Hematopoietic multipotent progenitor cell treated with erythropoietin and hydrocortisone succinate and interleukin-3 and kit ligand, for 4 days (in vitro differentiated cells): ENCODE results near the gene ZNF710.
"Not testable (repeated sequence)": the region's sequence is repeated elsewhere in the genome, so short reads cannot be mapped to it uniquely, and the experiment has no call there.

ENCODE experiments used
- DNase-seq: peaks from one replicate; pipeline ENCODE4 v3.0.0-alpha.2; 2015

ZNF710 gene

GRCh38 chr15:90062462-90062932 is 61.4 kb downstream of the ZNF710 start:
- DNase-seq, result no peak

- DNase-seq, result no peak
Measured at GRCh38 chr15:90062973-90063769, 62.0 kb downstream of the ZNF710 start.

GRCh38 chr15:90063770-90064247 is 62.7 kb downstream of the ZNF710 start:
- DNase-seq, result peak; percentile 68

- DNase-seq, result peak; percentile 57
Measured at GRCh38 chr15:90064911-90065681, 64.0 kb downstream of the ZNF710 start.

GRCh38 chr15:90065682-90066049 is 64.5 kb downstream of the ZNF710 start:
- no peak for DNase-seq

GRCh38 chr15:90067181-90067952 is 66.2 kb downstream of the ZNF710 start:
- no peak for DNase-seq

- DNase-seq, result no peak
Measured at GRCh38 chr15:90067953-90068606, 67.0 kb downstream of the ZNF710 start.

GRCh38 chr15:90070623-90071022 is 69.5 kb downstream of the ZNF710 start:
- not testable (repeated sequence) for DNase-seq

GRCh38 chr15:90071220-90071807 is 70.2 kb downstream of the ZNF710 start:
- DNase-seq, result peak; percentile 96

- DNase-seq, result no peak
Measured at GRCh38 chr15:90072978-90073640, 72.0 kb downstream of the ZNF710 start.

GRCh38 chr15:90074023-90074422 is 72.9 kb downstream of the ZNF710 start:
- DNase-seq, result no peak

GRCh38 chr15:90074916-90075315 is 73.8 kb downstream of the ZNF710 start:
- no peak for DNase-seq

GRCh38 chr15:90075420-90076289 is 74.5 kb downstream of the ZNF710 start:
- DNase-seq, result no peak

- DNase-seq, result no peak
Measured at GRCh38 chr15:90076716-90077115, 75.6 kb downstream of the ZNF710 start.

- no peak for DNase-seq
Measured at GRCh38 chr15:90078965-90079364, 77.8 kb downstream of the ZNF710 start.

GRCh38 chr15:90079619-90080457 is 78.7 kb downstream of the ZNF710 start:
- no peak for DNase-seq

- no peak for DNase-seq
Measured at GRCh38 chr15:90080458-90080755, 79.3 kb downstream of the ZNF710 start.

- DNase-seq, result no peak
Measured at GRCh38 chr15:90080818-90081393, 79.8 kb downstream of the ZNF710 start.

- DNase-seq, result no peak
Measured at GRCh38 chr15:90082140-90082715, 81.1 kb downstream of the ZNF710 start.
